Heart left ventricle (tissue), 16 donors: Measurements from ENCODE around the gene ZNF507. TPM values are rescaled to one million over a fixed set of nuclear protein-coding genes. Genes with fewer than 3 reads are reported as not detected.
A peak's percentile ranks its signal among the peaks of the same experiment; 100 is the strongest.

Experiments used
- ATAC-seq, 4 donors: fragments of 200-7000 bp; cut with Tn5 transposase; one replicate each; pipeline ENCODE4 v1.9.1; 2020 to 2022; ENCODE audit warnings: moderate library complexity in 4 of 4, mild to moderate bottlenecking in 3 of 4, moderate number of reproducible peaks in 1 of 4
- DNase-seq, 5 donors: peaks; one replicate each; pipeline ENCODE4 v3.0.0-alpha.2; 2020
- H3K27ac ChIP-seq, 12 donors: fragments of 200-600 bp; sonication (generic) in 4 of 12; one replicate each; pipeline versions ENCODE4 v1.5.0 to v1.8.0; 2016 to 2022; ENCODE audit warnings: mild to moderate bottlenecking in 2 of 12
- H3K27me3 ChIP-seq, 9 donors: fragments of 200-600 bp; sonication (generic) in 2 of 9; one replicate each; pipeline versions ENCODE4 v1.5.1 to v1.8.0; 2016 to 2022; ENCODE audit warnings: mild to moderate bottlenecking in 3 of 9
- H3K36me3 ChIP-seq, 9 donors: fragments of 200-600 bp; sonication (generic) in 2 of 9; one replicate each; pipeline versions ENCODE4 v1.5.0 to v1.8.0; 2018 to 2022; ENCODE audit warnings: mild to moderate bottlenecking in 2 of 9
- H3K4me1 ChIP-seq, 12 donors: fragments of 200-600 bp; sonication (generic) in 4 of 12; one replicate each; pipeline versions ENCODE4 v1.5.0 to v1.8.0; 2016 to 2022; ENCODE audit warnings: mild to moderate bottlenecking in 3 of 12
- H3K4me3 ChIP-seq, 12 donors: fragments of 200-600 bp; sonication (generic) in 4 of 12; one replicate each; pipeline versions ENCODE4 v1.5.0 to v1.8.0; 2017 to 2022; ENCODE audit warnings: mild to moderate bottlenecking in 9 of 12, moderate library complexity in 4 of 12
- H3K9me3 ChIP-seq, 12 donors: fragments of 200-600 bp; sonication (generic) in 4 of 12; one replicate each; pipeline versions ENCODE4 v1.5.0 to v1.8.0; 2016 to 2022; ENCODE audit warnings: mild to moderate bottlenecking in 1 of 12
- POLR2A ChIP-seq, 2 donors: fragments of 450-650 bp; IDR thresholded peaks; one replicate each; pipeline ENCODE4 v1.6.1; 2017; ENCODE audit warnings: antibody characterized with exemption in 2 of 2, mild to moderate bottlenecking in 2 of 2, moderate library complexity in 2 of 2
- WGBS, 4 donors: extraction: QIAGEN DNeasy Blood & Tissue Kit in 2 of 4; methylation state at CpG; one replicate each; pipeline versions ENCODE4 v1.1.5 to v1.1.7; 2013 to 2018; 5-methylcytosine and 5-hydroxymethylcytosine counted together
- intact Hi-C, 10 donors: fragments of 100-400 bp; cut with DNase I; formaldehyde crosslinking; loops; one replicate each; pipeline versions ENCODE4 v1.11.1 to v1.14.2; 2022
- polyA plus RNA-seq, 2 donors: library from polyadenylated mRNA; stranded (reverse); fragments of 200-250 nt; gene quantifications; one replicate each; pipeline ENCODE4 v1.2.3, GENCODE V29; 2013
- total RNA-seq, 9 donors: library from RNA; depleted of rRNA in 2 of 9; stranded (reverse); fragments of >200 nt in 2 of 9; fragmentation: NEBNext Ultra II Directional in 3 of 9; extraction: Animal tissue kit (Norgen Biotek cat#: 25700) in 3 of 9; gene quantifications; one replicate each; pipeline versions ENCODE4 v1.1.0 to v1.2.4, GENCODE V29; 2016 to 2023
- TF ChIP-seq, protein P1 (sequence below), 12 donors: fragments of 200-600 bp; sonication (generic) in 4 of 12; IDR thresholded peaks; one replicate each; pipeline versions ENCODE4 v1.5.0 to v1.8.0; 2018 to 2022; ENCODE audit warnings: antibody characterized with exemption in 12 of 12, mild to moderate bottlenecking in 5 of 12
- donor health status: ischemic (EF 13 %, LVEDD 7.1; RV severe dilation, severe dysfunction).
- donor health status: healthy with polysubstance abuse.
- donor health status: DM: no; HTN: yes; CAD: no.
- donor health status: DM: no; HTN: no; CAD: no.
- donor health status: ischemic (EF 25% LVEDD 6.9; RV normal size, moderate dysfunction).
- donor health status: ischemic (EF 25% LVEDD 5.7; RV mildly dilated, moderate dysfunction).
- donor health status: healthy.
- donor health status: DM: yes; HTN: yes; CAD: no.
- donor health status: ischemic (EF 35%, LVEDD 5.7; RV mildly dilated, moderate dysfunction).
- donor health status: nonischemic (EF 11% LVEDD 7.7; RV severe dilation, severe dysfunction).
- donor health status: DM: yes; HTN: yes; CAD: no.
- donor health status: PGD.
- donor health status: ischemic (EF 29% LVEDD 5.4; RV normal size, mild dysfunction).
- donor health status: nonischemic (EF 23%, LVEDD 6.1; RV moderate dilation, normal function).

ZNF507 gene
- total and polyA plus RNA-seq, 11 donors, result 4.2 to 27.3 (median 16.9) TPM

DNA sequence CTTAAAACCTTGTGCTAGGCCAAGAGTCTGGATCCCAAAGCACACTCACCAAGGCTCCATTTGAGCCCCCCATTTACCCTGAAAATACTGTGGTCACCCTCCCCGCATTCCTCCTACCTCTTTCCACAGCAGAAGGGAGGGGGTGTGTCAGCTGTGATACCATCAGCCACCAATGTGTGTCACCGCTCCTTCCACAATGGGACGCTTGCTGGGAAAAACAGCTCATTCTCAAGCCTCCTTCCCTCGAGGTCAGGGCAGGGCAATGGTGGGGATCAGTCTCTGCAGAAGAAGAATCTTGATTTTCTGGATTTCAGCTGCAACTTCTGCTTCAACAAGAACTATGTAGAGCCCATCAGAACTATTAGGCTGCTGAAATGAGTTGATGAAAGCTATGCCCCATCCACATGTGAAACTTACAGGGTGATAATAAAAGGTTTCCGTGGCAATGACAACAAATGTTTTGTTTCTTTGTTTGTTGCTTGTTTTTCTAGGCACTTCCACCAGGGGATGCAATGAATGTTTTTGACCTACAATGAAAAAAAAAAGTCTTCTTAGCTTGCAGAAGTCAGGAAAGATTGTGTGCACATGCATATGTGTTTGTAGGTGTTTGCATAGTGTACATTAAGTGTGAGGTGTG lies 26.4 kb upstream of the ZNF507 start:
- H3K9me3 ChIP-seq, result no peaks in the 10 kb centered on the region
- intact Hi-C loops, result no loop called here
- no peaks in the 10 kb centered on the region for H3K36me3 ChIP-seq
- ATAC-seq (peak in 2 of 4 donors; percentile 60), DNase-seq (no peak)
- H3K4me1 ChIP-seq, result no peaks in the 10 kb centered on the region
- H3K27me3 ChIP-seq, result peaks cover 0 to 38% (median 0%) of the 10 kb centered on the region in 9 donors
- H3K4me3 ChIP-seq, result no peak overlapping the region
- TF ChIP-seq, protein P1, sequence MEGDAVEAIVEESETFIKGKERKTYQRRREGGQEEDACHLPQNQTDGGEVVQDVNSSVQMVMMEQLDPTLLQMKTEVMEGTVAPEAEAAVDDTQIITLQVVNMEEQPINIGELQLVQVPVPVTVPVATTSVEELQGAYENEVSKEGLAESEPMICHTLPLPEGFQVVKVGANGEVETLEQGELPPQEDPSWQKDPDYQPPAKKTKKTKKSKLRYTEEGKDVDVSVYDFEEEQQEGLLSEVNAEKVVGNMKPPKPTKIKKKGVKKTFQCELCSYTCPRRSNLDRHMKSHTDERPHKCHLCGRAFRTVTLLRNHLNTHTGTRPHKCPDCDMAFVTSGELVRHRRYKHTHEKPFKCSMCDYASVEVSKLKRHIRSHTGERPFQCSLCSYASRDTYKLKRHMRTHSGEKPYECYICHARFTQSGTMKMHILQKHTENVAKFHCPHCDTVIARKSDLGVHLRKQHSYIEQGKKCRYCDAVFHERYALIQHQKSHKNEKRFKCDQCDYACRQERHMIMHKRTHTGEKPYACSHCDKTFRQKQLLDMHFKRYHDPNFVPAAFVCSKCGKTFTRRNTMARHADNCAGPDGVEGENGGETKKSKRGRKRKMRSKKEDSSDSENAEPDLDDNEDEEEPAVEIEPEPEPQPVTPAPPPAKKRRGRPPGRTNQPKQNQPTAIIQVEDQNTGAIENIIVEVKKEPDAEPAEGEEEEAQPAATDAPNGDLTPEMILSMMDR (IDR thresholded peaks at IDR 0.05), result peak in 3 of 12 donors; percentile 16 to 37 (median 23)
- TF ChIP-seq POLR2A (IDR thresholded peaks at IDR 0.05), result no peak
- 31 to 35% (median 33%) methylated on average over 5 of the region's 5 CpGs for WGBS, 4 donors
- no peak overlapping the region for H3K27ac ChIP-seq

DNA sequence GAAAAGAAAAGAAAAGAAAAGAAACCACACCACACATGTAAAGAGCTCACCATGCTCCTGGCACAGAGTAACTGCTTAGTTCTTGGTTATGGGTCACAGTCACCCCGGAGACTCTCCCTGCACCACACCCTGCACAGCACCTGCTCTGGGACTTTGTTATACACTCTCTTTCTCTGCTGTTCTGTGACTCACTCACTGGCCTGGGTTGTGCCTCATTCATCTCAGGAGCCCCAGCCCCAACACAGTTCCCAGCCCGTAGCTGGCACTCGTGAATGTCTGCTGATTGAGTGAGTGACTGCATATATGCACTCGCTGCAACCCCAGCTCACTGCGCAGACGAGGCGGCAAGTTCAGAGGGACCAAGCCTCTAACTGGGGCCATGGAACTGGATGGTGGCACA lies 22.9 kb upstream of the ZNF507 start:
- no peak for TF ChIP-seq POLR2A (IDR thresholded peaks at IDR 0.05)
- TF ChIP-seq, protein P1 (IDR thresholded peaks at IDR 0.05), result no peak
- intact Hi-C loops, result no loop called here
- WGBS, 4 donors, result 80 to 87% (median 86%) methylated on average over 3 to 7 of the region's 7 CpGs
- peaks cover 0 to 55% (median 0%) of the 10 kb centered on the region in 9 donors for H3K27me3 ChIP-seq
- no peak overlapping the region for H3K4me3 ChIP-seq
- no peaks in the 10 kb centered on the region for H3K36me3 ChIP-seq
- ATAC-seq, result no peak
- no peak for DNase-seq
- H3K9me3 ChIP-seq, result no peaks in the 10 kb centered on the region
- H3K27ac ChIP-seq, result no peak overlapping the region
- no peaks in the 10 kb centered on the region for H3K4me1 ChIP-seq

DNA sequence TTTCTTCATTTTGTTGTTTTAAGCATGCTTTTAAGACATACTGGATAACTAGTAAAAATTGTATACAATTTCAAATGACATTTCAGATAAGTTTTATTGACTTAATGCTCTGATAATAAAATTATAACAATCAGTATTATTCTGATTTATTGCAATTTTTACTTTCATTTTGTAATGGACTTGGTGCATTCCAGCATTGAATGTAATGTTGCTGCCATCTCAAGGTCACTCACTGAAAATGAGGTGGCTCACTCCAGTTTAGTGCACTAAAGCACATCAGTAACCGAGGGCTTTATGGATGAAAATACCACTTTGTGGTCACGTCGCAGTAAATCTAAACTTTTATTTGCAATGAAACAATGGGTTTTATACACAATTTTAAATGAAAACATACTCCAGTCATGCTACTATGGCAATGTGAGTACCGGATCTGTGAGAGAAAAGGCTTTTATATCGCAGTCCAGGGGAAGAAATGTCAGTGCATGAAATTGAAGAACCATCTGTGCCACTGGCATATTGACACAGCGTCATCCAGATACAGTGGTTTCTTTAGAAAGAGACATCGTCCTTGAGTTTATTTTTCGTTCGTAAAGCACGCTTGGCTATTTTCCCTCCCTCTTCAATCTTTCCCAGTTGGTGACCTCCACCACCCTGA lies 20.7 kb upstream of the ZNF507 start:
- Histone ChIP-seq H3K4me1 (no peaks in the 10 kb centered on the region), H3K36me3 (no peaks in the 10 kb centered on the region), H3K27ac (no peak overlapping the region), H3K9me3 (no peaks in the 10 kb centered on the region), H3K27me3 (peaks cover 0 to 63% (median 0%) of the 10 kb centered on the region in 9 donors), H3K4me3 (no peak overlapping the region)
- 74 to 83% (median 78%) methylated on average over 10 of the region's 10 CpGs for WGBS, 4 donors
- intact Hi-C loops, result no loop called here
- DNase-seq, result no peak
- no peak for TF ChIP-seq POLR2A (IDR thresholded peaks at IDR 0.05)
- TF ChIP-seq, protein P1 (IDR thresholded peaks at IDR 0.05), result peak in 2 of 12 donors; percentile 5 to 22
- ATAC-seq, result no peak

DNA sequence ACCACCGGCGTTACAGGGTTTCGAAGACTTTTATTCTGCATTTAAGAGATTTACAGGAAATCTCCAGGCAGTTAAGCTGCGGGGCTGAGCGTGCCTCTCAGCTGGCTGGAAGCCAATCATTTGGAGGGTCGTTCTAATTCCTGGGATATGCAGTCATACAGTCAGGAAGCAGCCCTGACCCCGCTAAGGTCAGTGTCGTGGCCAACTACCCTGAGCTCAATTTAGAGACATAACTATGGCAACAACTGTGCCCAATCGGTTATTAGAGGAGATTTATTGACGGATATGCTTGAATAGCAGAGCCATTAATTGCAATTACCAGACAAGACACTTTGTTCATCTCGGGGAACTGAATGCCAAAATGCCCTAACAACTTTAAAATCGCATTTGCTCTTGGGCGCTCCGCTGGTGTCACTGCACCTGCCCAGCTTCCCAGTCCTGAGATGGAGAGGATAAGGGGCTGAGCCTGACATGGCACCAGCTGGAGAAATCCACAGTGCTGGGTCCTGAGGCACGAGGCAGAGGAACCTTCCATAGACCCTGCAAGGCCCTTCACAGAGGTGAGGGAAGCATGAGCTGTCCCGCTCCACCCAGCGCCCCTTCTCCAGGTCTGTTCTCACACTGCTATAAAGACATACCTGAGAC lies 15.1 kb upstream of the ZNF507 start:
- Histone ChIP-seq H3K27ac (no peak overlapping the region), H3K36me3 (no peaks in the 10 kb centered on the region), H3K4me3 (no peak overlapping the region), H3K4me1 (no peaks in the 10 kb centered on the region), H3K27me3 (peaks cover 0 to 74% (median 3%) of the 10 kb centered on the region in 9 donors), H3K9me3 (no peaks in the 10 kb centered on the region)
- DNase-seq (no peak), ATAC-seq (no peak)
- no peak for TF ChIP-seq POLR2A (IDR thresholded peaks at IDR 0.05)
- TF ChIP-seq, protein P1 (IDR thresholded peaks at IDR 0.05), result no peak
- 58 to 64% (median 59%) methylated on average over 13 to 17 of the region's 17 CpGs for WGBS, 4 donors
- intact Hi-C loops, result loop anchor here in 1 of 10 donors (10.0 kb wide), 1 partner anchor 234 kb away; no protein-coding TSS in a partner anchor
